Esophagus muscularis mucosa (tissue), 3 donors: Measurements from ENCODE around the gene NRXN2.

ENCODE experiments used
- CTCF ChIP-seq, 3 experiments: fragments of 200-600 bp in 2 of 3; fragments of 450-650 bp in 1 of 3; sonication (generic) in 2 of 3; IDR thresholded peaks; one replicate each; pipeline ENCODE4 v1.5.1; 2017 to 2019; ENCODE audit warnings: antibody characterized with exemption in 3 of 3, mild to moderate bottlenecking in 2 of 3, moderate library complexity in 1 of 3
- POLR2AphosphoS5 ChIP-seq, 2 donors: sonication (generic); formaldehyde crosslinking; IDR thresholded peaks; one replicate each; pipeline ENCODE4 v1.6.1; 2017; ENCODE audit warnings: antibody characterized with exemption in 2 of 2

DNA sequence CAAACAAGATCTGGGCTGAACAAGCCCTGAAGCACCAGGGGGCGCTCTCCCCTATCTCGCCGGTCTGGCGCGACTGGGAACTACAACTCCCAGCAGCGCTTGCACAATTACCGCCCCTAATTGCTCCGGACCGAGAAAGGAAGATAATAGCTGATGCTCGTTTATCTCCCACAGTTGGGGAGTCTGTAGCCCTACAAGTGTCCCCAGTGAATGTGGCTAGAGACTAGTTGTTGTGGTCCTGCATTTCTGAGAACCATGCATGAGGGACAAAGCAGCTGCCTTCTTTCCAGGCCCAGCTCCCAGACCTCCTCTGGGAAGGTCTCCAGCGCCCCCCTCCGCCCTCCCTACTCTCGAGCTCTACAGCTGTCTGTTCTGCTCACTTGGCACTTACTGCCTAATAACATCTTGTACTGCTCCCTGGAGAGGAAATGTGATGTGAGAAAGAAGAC is 34.4 kb downstream of the NRXN2 start:
- TF ChIP-seq CTCF (IDR thresholded peaks at IDR 0.05) (peak; percentile 90 to 94 (median 92)), POLR2AphosphoS5 (IDR thresholded peaks at IDR 0.05) (peak; percentile 6 to 70)
